GM10847 (cell line): ENCODE measurements around the gene PNPLA5.

Experiments
- POLR2A ChIP-seq: IDR thresholded peaks from 2 replicates; pipeline ENCODE4 v1.6.1; 2011; ENCODE audit not compliant: insufficient read length; ENCODE audit errors: extremely low read depth

The PNPLA5 gene

DNA sequence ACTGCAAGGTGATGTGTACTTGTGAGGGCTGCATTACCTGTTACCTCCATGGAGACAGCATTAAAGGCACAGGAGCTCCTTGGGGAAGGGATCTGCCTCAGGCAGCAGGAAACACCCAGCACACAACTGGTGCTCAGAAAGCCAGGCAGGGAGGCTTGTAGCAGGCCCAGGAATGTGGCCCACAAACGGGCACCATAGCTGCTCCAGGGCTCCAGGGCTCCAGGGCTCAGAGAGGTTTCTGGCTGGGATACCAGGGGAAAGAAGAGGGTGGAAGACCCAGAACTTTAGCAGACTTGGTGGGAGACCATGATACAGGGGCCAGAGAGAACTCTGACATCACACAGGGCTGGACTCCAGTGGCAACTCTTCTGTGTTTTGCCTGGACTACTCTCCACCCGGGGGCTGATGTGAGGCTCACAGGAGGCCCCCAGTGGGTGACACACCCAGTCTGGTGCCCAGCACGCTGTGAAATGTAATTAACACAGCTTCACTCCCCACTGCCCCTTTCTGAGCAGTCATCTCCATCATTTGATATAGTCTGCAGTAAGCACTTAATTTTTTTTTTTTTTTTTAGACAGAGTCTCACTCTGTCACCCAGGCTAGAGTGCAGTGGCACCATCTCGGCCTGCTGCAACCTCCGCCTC is 14.8 kb downstream of the PNPLA5 start:
- TF ChIP-seq POLR2A, result no peak

DNA sequence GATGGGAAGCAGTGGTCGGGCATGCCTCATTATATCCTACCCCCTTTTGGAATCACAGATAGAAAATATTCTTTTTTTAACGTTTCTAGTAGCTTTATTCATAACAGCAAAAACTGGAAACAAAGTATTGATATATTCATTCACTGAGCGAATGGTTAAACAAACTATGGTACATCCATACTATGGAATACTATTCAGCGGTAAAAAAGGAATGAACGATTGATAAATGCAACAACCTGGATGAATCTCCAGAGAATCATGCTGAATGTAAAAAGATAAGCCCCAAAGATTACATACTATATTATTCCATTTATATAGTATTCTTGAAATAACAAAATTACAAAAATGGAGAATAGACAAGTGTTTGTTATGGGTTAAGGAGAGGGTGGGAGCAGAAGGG is 22.0 kb downstream of the PNPLA5 start:
- TF ChIP-seq POLR2A, result no peak

DNA sequence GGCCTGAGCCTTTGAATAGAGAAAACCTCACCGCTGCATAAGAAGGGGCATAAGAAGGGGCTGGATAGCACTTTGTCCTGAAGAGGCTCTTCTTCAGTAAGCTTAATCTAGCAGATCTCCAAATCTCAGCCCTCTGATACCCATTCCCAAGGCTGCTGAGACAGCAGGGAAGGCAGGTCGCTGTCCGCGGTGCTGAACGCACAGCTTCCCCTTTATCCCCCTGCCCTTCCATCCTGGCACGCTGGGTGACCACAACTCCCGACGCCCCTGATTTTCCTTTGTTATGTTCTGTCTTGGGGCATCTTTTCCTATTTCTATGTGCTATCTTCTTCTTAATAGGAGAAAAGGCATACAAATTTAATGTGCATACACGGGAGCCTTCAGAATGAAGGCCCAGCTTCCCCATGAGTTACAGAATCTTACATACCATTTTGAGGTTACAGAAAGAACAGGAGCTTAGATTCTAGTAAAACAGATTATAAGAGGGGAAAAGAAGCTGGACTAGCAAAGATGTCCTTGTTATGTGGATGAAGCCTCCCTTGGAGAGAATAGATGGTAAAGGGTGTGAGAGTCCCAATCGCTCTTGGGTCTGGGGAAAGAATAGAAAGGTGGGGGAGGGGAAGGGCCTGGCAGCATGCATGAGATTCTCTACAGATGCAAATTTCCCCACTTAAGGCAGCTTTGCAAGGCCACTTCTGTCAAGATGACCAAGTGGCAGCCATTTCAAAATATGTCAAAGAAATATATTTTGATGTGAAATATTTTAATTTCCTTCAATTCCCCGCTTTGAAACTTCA is 23.8 kb downstream of the PNPLA5 start:
- no peak for TF ChIP-seq POLR2A

DNA sequence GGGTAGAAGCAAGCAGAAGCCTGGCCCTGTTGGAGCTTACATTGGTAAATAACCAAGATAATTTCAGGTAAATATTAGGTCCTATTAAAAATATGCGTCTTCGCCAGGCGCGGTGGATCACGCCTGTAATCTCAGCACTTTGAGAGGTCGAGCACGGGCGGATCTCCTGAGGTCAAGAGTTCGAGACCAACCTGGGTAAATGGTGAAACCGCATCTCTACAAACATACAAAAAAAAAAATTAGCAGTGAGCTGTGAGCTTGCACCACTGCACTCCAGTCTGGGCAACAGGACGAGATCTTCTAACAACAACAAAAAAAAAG is 29.0 kb downstream of the PNPLA5 start:
- no peak for TF ChIP-seq POLR2A

DNA sequence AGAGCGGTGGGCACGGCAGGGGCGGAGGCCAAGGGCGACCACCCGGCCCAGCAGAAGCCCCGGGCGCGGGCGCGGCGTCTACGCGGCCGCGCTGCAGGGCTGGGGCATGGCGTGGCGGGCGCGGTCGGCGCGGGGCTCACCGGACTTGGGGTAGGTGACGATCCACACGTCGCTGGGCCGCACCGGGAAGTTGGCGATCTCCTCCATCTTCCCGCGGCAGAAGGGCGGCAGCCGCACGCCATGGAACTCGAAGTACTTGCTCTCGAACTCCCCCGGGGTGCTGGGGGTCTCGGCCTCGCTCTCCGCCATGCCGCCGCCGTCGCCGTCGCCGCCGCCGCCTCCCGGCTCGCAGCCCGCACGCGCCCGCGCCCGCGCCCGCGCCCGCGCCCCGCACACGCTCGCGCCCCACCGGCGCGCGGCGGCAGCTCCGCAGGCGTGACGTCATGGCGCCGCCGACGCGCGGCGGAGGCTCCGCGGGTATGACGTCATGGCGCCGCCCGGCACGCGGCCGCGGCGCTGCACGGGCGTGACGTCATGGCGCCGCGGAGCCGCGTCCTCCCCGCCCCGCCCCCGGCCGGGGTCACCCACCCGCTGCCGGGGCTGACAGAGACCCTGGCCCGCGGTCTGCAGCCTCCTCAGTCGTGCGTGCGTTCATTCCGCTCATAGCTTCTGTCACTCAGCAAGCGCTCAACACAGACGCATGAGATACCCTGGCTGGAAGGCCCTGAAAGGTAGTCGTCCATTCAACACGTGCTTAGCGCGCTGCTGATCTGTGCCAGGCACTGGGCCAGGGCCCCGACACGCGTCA is 29.5 kb downstream of the PNPLA5 start, which contains the start of gene SULT4A1:
TSS of gene SULT4A1 (minus strand) at position 440 of the 808 bp plus-strand sequence. CDS start at position 309, 131 bp downstream.
- TF ChIP-seq POLR2A, result no peak

DNA sequence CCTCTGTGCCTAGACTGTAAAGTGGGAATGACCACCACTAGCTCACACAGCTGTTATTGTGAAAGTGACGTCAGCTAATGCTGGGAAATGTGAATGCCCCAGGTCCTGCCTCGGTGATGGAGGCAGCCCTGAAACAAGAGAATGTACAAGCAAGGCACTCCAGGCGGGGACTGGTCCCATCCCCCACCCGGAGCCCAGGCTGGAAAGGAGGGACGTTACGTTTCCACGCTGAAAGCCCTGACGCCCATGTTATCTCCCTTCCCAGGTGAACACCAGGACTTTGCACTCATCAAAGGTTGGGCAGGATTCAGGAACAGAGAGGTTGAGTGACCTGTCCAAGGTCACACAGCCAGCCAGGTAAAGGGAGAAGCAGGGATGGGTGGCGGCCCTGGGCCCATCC is 30.3 kb downstream of the PNPLA5 start:
- TF ChIP-seq POLR2A, result no peak

DNA sequence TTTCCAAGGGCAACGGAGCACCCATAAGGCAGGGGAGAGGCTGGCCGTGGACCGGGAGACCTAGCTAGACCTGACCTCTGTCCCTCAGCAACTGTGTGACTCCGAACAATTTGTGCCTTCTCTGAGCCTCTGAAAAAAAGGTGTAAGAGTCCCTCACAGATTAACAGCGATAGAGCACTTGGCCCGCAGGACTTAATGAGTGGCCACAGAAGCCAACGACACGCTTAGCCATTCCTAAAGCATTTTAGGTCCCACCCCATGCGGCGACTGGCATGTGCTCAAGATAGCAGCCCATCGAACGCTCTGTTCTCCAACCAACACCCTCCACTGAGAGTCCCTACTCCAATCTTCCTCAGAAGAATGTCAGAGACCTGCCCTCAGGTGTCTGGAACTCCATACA is 31.0 kb downstream of the PNPLA5 start:
- no peak for TF ChIP-seq POLR2A

DNA sequence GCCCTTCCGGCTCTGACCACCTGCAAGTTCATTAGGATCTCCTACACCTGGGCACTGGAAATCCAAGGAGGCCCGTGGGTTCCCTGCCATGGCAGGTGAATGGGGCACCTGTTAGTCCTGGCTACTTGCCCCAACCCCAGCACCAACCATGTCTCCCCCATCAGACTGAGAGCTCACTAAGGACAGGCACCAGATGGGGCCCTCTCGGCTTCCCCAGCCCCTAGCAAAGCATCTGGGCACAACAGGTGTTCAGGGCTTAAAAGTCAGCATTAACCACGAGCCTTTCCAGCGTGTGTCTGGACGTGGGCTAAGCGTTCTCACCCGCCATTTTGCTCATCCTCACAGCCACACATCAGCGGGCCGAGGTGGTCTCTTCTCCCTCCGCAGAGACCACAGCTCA is 31.7 kb downstream of the PNPLA5 start:
- TF ChIP-seq POLR2A, result no peak

DNA sequence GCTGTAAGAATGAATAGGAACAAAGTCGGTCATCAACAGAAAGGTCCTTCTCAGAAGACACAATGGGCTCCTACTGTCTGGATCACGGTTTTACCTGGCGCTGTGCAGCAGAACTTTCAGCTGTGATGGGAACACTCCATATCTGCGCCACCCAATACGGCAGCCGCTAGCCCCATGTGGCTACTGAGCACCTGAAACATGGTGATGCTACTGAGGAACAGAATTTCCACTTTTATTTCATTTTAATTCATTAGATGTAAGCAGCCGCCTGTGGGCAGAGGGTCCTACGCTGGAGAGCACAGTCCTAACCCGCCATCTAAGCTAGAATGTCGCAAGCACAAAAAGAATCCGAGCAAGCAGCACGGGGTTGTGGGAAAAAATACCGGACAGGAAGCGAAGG is 32.2 kb downstream of the PNPLA5 start:
- no peak for TF ChIP-seq POLR2A

DNA sequence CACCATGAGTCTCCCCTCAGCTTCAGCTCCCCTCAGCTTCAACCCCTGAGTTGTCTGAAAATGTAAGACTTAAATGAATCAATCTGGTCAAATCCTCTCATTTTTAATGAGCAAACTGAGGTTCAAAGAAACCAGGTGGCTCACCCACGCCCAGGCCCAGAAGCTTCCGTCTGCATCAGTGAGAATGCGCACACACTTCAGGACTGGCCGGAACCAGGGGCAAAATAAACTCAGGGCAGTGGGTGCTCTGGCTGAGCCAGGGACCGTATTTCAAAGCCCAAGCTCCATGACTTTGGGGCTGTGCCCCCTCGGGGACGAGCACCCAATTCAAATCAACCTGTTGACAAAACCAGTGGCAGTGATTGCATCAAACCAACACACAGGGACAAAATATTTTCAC is 32.6 kb downstream of the PNPLA5 start:
- TF ChIP-seq POLR2A, result no peak

DNA sequence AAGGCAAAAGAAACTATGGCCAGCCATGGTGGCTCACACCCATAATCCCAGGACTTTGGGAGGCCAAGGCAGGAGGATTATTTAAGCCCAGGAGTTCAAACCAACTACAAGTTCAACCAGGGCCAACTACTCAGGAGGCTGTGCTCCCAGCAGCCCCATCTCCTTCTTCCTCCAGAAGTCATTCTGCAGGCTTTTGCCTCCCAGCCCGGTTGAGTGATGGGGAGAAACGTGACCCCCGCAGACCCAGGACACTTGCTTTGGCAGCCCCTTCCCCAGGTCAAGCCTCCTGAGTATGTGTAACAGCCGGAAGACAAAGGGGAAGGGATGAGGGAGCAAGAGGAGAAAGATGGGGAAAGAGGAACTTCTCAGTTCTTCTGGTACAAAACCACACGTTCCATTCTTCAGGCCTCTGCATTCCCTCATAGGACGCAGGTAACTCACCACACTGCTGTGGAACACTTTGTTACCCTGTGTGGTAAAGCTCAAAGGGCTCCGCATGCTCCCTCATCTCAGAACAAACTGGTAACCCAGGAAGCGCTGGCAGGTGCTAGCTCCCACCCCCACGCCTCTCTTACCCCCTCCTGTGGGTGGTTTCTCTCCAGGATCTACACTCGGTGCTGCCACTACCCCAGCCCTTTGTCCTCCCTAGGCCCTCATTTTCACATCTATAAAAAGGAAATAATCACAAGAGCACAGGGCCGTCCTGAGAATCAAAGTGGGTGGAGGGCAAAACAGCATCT is 33.5 kb downstream of the PNPLA5 start:
- no peak for TF ChIP-seq POLR2A

DNA sequence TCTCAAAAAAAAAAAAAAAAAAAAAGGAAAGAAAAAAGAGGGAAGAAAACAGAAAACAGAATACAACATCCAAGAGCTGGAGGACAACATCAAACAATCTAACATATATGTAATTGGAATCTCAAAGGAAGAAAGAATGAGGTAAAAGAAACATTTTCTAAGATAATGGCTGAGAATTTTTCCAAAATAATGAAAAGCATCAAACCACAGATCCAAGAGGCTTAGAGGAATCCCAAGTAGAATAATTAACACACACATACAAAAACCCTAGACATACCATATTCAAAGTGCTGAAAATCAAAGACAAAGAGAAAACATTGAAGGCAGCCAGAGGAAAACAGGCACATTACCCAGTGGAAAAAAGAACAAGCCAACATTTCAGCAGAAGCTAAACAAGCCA is 34.4 kb downstream of the PNPLA5 start:
- no peak for TF ChIP-seq POLR2A

DNA sequence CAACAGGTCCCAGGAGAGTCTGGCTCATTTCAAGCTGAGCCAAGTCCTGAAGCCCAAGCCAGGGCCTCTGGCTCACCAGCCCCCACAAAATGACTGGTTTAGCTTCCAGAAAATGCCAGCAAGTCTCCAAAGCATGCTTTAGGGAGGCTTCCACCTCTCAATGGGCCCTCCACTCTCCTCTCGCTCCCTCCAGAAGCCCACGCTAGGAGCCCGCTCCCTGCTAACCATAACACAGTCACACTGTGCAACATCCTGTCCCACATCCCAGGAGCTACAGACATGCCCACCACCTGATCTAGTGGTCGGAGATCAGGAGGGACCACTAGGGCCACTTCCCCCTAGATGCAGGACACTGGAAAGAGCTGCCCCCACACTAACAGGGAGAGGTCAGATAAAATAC is 36.4 kb downstream of the PNPLA5 start:
- no peak for TF ChIP-seq POLR2A

DNA sequence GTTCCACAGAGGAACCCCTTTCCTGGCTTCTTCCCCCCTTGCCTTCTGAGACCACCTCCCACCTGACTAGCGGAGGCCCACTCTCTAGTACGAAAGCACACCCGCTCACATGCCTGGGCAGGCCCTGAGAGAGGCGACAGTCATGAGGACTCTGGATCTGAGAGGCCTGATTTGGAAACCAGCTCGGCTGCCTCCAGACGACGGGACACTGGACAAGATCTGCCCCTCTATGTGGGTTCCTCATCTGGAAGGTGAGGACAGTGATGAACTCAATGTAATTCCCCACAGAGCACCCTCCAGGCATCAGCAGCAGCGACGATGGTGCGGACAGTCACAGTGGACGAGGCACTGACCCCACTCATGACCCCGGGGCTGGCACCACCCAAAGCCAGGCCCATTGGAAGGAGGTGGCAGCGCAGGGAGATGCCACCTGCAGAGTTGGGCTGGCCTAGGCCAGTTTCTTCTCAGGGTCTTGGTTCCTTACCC is 37.0 kb downstream of the PNPLA5 start:
- no peak for TF ChIP-seq POLR2A

DNA sequence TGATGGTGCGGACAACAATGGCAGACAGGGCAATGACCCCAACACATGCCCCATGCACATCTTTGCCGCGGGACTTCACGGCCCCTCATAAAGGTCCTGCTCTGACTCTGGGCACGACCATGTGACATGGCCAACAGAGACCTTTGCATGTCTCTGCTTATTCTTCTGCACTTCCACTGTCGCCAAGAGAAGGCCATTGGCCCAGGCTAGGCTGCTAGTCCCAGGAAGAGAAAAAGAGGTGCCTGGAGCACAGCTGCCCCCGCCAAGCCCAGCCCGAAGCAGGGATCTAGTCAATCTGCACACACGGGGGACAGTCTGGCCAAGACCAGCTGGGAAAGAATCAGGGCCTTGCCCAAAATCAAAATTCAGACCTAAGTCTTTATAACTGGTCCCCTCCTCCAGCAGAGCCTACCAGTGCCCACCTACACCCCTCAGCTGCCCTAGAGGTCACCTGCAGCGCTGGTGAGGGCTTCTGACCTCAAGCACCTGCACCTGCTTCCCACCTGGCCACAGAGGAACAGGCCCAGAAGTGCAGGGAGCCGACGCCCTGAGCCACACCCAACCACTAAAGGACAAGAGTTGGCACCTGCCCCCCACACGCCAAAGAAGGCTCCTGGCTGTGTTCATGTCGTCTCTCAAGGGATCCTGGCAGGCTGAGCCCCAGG is 37.6 kb downstream of the PNPLA5 start:
- TF ChIP-seq POLR2A, result no peak
